Stimulated activated CD4-positive, alpha-beta T cell treated with anti-CD3 and anti-CD28 coated beads, Interleukin-12 subunit alpha, Interleukin-12 subunit beta, amount 100 ng/mL, for 48 hours (primary cell): Measurements from ENCODE around the gene IMPA2.
"Not testable (repeated sequence)": the region's sequence is repeated elsewhere in the genome, so short reads cannot be mapped to it uniquely, and the experiment has no call there.

ENCODE experiments used
- DNase-seq, 3 donors: peaks; one replicate each; pipeline ENCODE4 v3.0.0-alpha.2; 2020; ENCODE audit warnings: low read depth in 2 of 3, low spot score in 1 of 3

IMPA2 gene

DNA sequence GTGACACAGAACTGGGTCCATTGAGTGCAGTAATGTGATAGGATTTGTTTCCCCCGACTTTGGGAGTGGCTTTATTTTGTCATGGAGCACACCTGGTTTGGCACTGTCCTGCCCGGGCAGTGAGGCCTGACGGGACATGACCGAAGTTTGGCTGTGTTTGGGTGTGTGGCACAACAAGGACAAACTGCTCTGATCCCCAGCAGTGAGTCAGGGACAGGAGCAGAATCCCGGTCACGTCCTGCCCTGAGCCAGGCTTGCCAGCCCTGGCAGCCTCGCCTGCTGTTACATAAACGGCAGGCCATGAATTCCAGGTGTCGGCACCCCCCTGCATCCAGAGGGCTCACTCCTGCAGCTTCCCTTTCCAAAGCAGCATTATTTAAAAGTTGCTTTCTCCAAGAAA lies 45.7 kb downstream of the IMPA2 start:
- DNase-seq: no peak

GRCh38 chr18:12027480-12027879 lies 46.2 kb downstream of the IMPA2 start:
- DNase-seq: no peak

- DNase-seq: no peak
These were observed 46.8 kb downstream of the IMPA2 start for GRCh38 chr18:12028040-12028628.

DNA sequence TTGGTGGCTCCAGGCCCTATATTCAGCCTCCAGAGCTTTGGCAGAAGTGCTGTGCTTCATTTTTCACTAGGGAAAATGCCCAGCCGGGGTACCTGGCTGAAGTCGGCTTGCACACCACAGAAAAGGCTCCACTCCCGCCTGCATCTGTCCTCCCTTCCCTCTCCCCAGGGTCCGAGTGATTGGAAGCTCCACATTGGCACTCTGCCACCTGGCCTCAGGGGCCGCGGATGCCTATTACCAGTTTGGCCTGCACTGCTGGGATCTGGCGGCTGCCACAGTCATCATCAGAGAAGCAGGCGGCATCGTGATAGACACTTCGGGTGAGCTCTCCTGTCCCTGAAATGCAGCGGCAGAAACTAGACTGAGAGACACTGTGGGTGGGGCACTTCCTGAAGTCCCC lies 47.4 kb downstream of the IMPA2 start:
- no peak for DNase-seq

DNA sequence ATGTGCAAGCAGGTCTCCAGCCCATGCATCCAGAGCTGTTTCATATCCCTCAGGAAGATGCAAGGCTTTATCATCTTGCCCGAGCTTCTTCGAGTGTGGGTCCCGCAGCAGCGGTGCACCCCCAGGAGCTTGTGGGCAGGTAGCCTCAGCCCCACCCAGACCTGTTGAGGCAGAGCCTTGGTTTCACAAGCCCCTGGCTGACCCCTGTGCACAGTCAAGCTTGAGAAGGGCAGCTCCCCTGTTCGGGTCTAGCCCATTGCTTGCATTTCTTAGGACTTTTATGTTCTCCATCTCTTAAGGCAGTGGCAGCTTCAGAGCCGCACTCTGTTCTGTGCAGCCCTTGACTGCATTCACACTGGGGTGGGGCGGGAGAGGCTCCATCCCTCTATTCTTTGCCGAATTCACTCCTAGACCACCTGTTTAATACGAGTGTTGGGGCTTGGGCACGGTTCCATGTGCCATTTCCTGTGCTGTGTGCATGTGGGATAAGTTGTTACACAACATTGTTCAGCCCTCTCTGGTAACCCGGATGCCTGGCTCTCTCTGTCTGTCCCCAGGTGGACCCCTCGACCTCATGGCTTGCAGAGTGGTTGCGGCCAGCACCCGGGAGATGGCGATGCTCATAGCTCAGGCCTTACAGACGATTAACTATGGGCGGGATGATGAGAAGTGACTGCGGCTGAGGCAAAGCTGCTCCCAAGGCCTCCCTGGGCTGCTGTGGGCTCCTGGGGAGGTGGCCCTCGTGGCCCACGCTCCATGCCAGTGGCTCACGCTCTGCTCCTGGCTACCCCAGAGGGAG lies 48.7 kb downstream of the IMPA2 start:
- DNase-seq: no peak

DNA sequence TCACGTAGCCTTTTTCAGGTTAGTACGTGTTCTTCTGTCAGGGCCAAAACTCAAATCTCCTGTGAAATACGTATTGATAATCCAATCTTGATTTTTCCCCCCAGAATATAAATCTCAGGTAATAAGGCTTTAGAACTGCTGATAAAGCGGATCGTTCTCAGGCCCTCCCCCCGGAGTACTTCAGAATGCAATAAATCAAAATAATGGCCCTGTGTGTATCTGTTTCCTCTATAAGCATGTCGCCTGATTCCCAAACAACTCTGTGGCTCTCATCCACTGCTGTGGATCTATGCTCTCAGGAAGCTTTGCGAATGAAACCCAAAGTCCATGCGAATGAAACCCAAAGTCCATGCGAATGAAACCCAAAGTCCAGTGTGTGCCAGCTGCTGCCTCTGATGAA lies 49.4 kb downstream of the IMPA2 start:
- DNase-seq: no peak

- no peak for DNase-seq
These were observed 49.9 kb downstream of the IMPA2 start for GRCh38 chr18:12031181-12031580.

GRCh38 chr18:12031846-12032245 lies 50.5 kb downstream of the IMPA2 start:
- DNase-seq: no peak

GRCh38 chr18:12032786-12033642 lies 51.7 kb downstream of the IMPA2 start:
- no peak for DNase-seq

GRCh38 chr18:12033643-12034025 lies 52.3 kb downstream of the IMPA2 start:
- no peak for DNase-seq

DNA sequence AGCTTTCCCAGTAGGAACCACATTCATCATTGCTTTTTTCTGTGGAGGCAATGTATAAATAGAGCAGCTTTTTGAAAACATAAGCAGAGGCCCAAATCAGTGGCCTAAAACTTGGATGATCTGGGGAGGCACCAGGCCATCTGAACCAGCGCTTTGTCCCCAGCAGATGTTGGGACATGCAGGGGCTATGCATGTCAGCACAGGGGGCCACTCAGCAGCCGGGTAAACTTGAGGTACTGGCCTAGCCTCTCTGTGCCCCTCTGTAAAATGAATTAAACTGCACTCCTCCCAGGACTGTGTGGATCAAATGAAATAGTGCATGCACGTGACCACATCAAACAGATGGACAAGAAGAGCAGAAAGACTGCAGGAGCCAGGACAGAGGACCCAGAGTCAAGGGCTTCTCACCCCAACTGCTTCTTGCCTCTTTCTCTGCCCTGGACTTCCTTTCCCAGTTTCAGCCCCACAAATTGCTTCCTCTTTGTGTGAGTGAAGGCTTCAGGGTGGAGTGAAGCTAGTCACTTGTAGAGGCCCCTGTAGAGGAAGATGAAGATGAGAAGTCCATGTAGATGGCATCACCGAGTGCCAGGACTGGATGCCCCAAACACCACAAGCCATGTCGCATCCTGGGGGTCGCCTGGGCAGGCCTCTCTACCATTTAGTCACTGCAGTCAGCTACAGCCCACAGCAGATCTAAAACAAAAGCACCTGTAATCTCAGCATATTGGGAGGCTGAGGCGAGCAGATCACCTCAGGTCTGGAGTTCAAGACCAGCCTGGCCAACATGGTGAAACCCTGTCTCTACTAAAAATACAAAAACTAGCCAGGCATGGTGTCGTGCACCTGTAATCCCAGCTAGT lies 53.2 kb downstream of the IMPA2 start:
- DNase-seq: no peak

DNA sequence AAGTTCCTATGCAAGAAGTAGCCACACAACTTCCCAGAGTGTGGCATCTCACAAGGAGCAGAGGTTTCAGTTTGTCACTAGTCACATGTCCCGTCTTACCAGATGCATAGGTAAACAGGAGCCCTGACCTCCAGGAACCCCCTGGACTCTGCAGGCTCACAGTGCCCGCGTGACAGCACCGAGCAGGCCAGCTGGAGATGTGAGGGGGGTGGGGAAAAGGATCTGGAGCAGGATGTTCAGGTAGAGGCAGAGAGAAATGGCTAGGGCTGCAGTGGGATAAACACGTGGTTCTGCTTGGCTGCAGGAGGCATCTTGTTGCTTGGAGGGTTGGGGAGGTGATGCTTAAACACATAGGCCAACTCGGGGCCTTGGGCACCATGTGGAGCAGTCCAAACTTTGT lies 54.2 kb downstream of the IMPA2 start:
- no peak for DNase-seq

DNA sequence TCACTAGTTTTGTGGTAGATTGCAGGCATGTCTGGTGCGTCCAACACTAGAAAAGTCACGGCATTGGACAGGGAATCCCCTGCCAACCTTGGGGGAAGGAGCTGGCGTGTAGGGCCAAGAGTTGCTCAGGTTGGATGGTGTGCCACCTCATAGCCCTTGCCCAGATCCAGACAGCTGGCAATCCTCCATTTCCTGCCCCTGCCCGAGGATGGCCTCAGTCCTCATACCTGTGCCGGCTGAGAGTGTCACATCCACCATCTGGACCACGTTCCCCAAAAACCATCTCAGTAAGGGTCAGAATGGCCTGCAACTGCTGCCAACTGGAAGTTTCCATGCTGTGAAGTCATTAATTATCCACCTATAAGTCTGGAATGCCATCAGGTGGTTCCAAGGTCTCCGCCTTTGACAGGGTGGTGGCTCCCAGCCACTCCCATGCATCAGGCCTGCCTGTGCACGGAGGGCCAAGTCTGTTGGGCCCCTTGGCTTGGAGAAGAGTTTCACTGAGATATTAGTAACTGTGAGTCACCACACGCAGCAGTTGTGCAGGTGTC lies 55.0 kb downstream of the IMPA2 start:
- no peak for DNase-seq

DNA sequence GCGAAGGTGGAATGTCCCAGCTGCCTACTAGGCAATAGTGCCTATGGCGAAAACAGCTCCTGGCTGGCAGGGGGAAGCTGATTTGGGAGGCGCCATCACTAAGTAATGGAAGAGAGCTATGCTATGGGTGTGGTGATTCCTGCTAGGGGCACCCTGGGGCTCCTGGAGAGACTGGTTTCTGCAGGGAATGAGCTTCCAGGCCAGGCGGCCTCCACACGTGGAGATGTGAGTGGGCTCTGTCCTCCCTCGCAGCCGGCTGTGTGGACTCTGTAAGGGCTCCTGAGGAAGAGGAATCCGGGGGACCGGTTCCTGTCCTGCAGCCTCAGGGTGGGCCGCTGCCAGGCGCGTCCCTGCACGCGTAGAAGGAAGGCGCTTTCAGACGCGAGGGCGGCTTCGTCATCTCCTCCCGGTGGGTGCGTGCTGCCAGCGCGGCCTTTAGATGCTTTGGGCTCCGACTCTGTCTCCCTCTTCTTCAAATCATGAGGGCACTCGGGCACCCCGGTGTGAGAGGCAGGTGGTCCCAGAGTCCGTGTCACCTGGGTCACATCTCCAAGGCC lies 56.9 kb downstream of the IMPA2 start:
- DNase-seq: no peak

GRCh38 chr18:12038639-12039539 lies 57.6 kb downstream of the IMPA2 start:
- DNase-seq: peak; percentile 46 to 72 (median 68)

DNA sequence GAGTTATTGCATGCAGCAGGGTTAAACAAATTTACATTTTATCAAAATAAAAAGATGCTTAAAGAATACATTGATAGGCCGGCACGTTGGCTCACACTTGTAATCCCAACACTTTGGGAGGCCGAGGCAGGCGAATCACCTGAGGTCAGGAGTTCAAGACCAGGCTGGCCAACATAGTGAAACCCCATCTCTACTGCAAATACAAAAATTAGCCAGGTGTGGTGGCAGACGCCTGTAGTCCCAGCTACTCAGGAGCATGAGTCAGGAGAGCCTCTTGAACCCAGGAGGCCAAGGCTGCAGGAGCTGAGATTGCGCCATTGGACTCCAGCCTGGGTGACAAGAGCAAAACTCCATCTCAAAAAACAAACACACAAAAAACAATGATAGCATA lies 58.2 kb downstream of the IMPA2 start:
- DNase-seq: not testable (repeated sequence)

- DNase-seq: no peak
These were observed 60.3 kb downstream of the IMPA2 start for GRCh38 chr18:12041561-12041960.

- DNase-seq: no peak
These were observed 62.5 kb downstream of the IMPA2 start for GRCh38 chr18:12043811-12044210.

- no peak for DNase-seq
These were observed 63.3 kb downstream of the IMPA2 start for GRCh38 chr18:12044591-12044990.
